A673 (cell line): ENCODE results near the gene ETV4. TPM values are rescaled to one million over a fixed set of nuclear protein-coding genes. Genes with fewer than 3 reads are reported as not detected.
A peak's percentile ranks its signal among the peaks of the same experiment; 100 is the strongest.

Experiments used
- Bru-seq: library from RNA; stranded (reverse); fragments of 400-500 nt; gene quantifications from one replicate; lab custom pipeline; 2021; lab: Mats Ljungman, UMichigan
- BruChase-seq, 2 experiments: library from RNA; stranded (reverse); fragments of 400-500 nt; gene quantifications; one replicate each; lab custom pipeline; 2021; lab: Mats Ljungman, UMichigan
- BruUV-seq: library from RNA; stranded (reverse); fragments of 400-500 nt; replicated peaks from 2 replicates; lab custom pipeline; 2021; lab: Mats Ljungman, UMichigan
- CTCF ChIA-PET: fragments of 300-600 bp; sonication (Branson Sonifier 250); formaldehyde crosslinking; loops from one replicate; lab custom pipeline; 2022; ENCODE audit warnings: antibody characterized with exemption; lab: Charles Lee
- POLR2A ChIA-PET: fragments of 300-600 bp; sonication (Branson Sonifier 250); formaldehyde crosslinking; loops from one replicate; lab custom pipeline; 2022; ENCODE audit warnings: antibody characterized with exemption; ENCODE audit not compliant: low non-redundant PET; lab: Charles Lee
- DNase-seq: peaks from one replicate; pipeline ENCODE4 v3.0.0-alpha.2; 2015; ENCODE audit warnings: low spot score
- H3K27ac ChIP-seq: fragments of 200-600 bp; sonication (generic); 2 replicates; pipeline ENCODE4 v1.5.1; 2016; ENCODE audit warnings: mixed run types, low read depth, mild to moderate bottlenecking, mixed read lengths, antibody characterized with exemption, low read length; ENCODE audit not compliant: poor library complexity, severe bottlenecking
- H3K27me3 ChIP-seq: fragments of 200-600 bp; sonication (generic); replicated peaks from 2 replicates; pipeline ENCODE4 v1.6.1; 2017; ENCODE audit warnings: mixed run types, low read depth, mild to moderate bottlenecking, mixed read lengths, antibody characterized with exemption, low read length; ENCODE audit not compliant: insufficient read depth, poor library complexity
- H3K36me3 ChIP-seq: fragments of 200-600 bp; sonication (generic); 2 replicates; pipeline ENCODE4 v1.6.1; 2016; ENCODE audit warnings: mixed run types, mild to moderate bottlenecking, mixed read lengths, antibody characterized with exemption, low read length; ENCODE audit not compliant: insufficient read depth, poor library complexity, severe bottlenecking
- H3K4me1 ChIP-seq: fragments of 200-600 bp; sonication (generic); 2 replicates; pipeline ENCODE4 v1.6.1; 2017; ENCODE audit warnings: mixed run types, mild to moderate bottlenecking, mixed read lengths, antibody characterized with exemption, low read length; ENCODE audit not compliant: insufficient read depth, poor library complexity, severe bottlenecking
- H3K4me3 ChIP-seq: fragments of 200-600 bp; sonication (generic); 2 replicates; pipeline ENCODE4 v1.5.1; 2016; ENCODE audit warnings: low read depth, mixed run types, mild to moderate bottlenecking, mixed read lengths, low read length; ENCODE audit not compliant: poor library complexity, severe bottlenecking
- H3K9me3 ChIP-seq: fragments of 200-600 bp; sonication (generic); 2 replicates; pipeline ENCODE4 v1.6.1; 2016; ENCODE audit warnings: mixed run types, low read depth, mild to moderate bottlenecking, mixed read lengths, antibody characterized with exemption, low read length; ENCODE audit not compliant: poor library complexity, severe bottlenecking
- EZH2 ChIP-seq: fragments of 200-600 bp; sonication (generic); IDR thresholded peaks from 2 replicates; pipeline ENCODE4 v1.6.1; 2017; ENCODE audit warnings: borderline replicate concordance, low read depth, mild to moderate bottlenecking, mixed read lengths, antibody characterized with exemption, low read length; ENCODE audit not compliant: poor library complexity, severe bottlenecking
- intact Hi-C: fragments of 100-400 bp; cut with micrococcal nuclease; formaldehyde crosslinking; loops from one replicate; pipeline ENCODE4 v1.10.0; 2022; ENCODE audit not compliant: unreplicated experiment
- long read RNA-seq: library from polyadenylated mRNA; stranded (forward); transcript quantifications from one replicate; pipeline ENCODE4 v2.0.0, GENCODE V29; 2022
- total RNA-seq: library from RNA; stranded (reverse); gene quantifications from 2 replicates; pipeline ENCODE4 v1.2.3, GENCODE V29; 2021
- TF ChIP-seq, protein P1 (sequence below): fragments of 300-800, 200-600 bp; sonication (generic); conservative IDR thresholded peaks from 2 replicates; pipeline ENCODE4 v1.5.1; 2017; ENCODE audit warnings: low read depth, mild to moderate bottlenecking, antibody characterized with exemption, low read length, moderate library complexity, mixed read lengths

Gene ETV4
- total RNA-seq (25.7 and 31.2 TPM in 2 replicates), Bru-seq, nascent RNA (percentile 55 among the genes with signal in this experiment), BruChase-seq, experiment 1, labeled RNA remaining after a 2-hour chase (percentile 57 among the genes with signal in this experiment), BruChase-seq, experiment 2, labeled RNA remaining after a 6-hour chase (percentile 57 among the genes with signal in this experiment)
- long read RNA-seq, transcript ETV4-202 (12 exons, 2,182 nt): minor isoform, 6 of 79 reads
- long read RNA-seq, transcript ETV4-211 (13 exons, 1,727 nt): minor isoform, 5 of 79 reads
- long read RNA-seq, transcript ETV4-201 (13 exons, 2,429 nt): major isoform, 15 of 79 reads
- long read RNA-seq, partial matches to known transcripts: 23 of 79 reads
- long read RNA-seq, other reads (novel, unspliced or antisense): 28 of 79 reads

- H3K9me3 ChIP-seq: no peaks in the 10 kb centered on the region
- H3K27ac ChIP-seq: no peak within 1 kb of the TSS
- H3K4me1 ChIP-seq: peaks cover 12% of the 10 kb centered on the region
- H3K27me3 ChIP-seq: no peaks in the 10 kb centered on the region
- CTCF ChIA-PET: interaction anchor here (0.6 kb wide), 1 partner anchor 63 kb away, joined by 4 read pairs; the partner anchor contains the start of gene DHX8
- no peaks in the 10 kb centered on the region for H3K36me3 ChIP-seq
- TF ChIP-seq, protein P1, sequence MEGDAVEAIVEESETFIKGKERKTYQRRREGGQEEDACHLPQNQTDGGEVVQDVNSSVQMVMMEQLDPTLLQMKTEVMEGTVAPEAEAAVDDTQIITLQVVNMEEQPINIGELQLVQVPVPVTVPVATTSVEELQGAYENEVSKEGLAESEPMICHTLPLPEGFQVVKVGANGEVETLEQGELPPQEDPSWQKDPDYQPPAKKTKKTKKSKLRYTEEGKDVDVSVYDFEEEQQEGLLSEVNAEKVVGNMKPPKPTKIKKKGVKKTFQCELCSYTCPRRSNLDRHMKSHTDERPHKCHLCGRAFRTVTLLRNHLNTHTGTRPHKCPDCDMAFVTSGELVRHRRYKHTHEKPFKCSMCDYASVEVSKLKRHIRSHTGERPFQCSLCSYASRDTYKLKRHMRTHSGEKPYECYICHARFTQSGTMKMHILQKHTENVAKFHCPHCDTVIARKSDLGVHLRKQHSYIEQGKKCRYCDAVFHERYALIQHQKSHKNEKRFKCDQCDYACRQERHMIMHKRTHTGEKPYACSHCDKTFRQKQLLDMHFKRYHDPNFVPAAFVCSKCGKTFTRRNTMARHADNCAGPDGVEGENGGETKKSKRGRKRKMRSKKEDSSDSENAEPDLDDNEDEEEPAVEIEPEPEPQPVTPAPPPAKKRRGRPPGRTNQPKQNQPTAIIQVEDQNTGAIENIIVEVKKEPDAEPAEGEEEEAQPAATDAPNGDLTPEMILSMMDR: no peak
- TF ChIP-seq EZH2: no peak
- POLR2A ChIA-PET: no interaction called here
- no TSS peak for BruUV-seq
- DNase-seq: peak; percentile 94
- intact Hi-C loops: no loop called here
- peak within 1 kb of the TSS; percentile 52 for H3K4me3 ChIP-seq
Observed at GRCh38 chr17:43546319-43547188, at the start of gene ETV4. Gene ETV4, minus strand, starts transcription at chr17:43546340. Its CDS starts 723 bp downstream, at chr17:43545617.

- Histone ChIP-seq H3K27ac (no peak overlapping the region), H3K4me3 (no peak overlapping the region), H3K36me3 (no peaks in the 10 kb centered on the region), H3K9me3 (no peaks in the 10 kb centered on the region), H3K27me3 (no peaks in the 10 kb centered on the region), H3K4me1 (peaks cover 6% of the 10 kb centered on the region)
- POLR2A ChIA-PET: no interaction called here
- no peak for DNase-seq
- BruUV-seq: no TSS peak
- TF ChIP-seq EZH2: no peak
- TF ChIP-seq, protein P1: no peak
- CTCF ChIA-PET: no interaction called here
- intact Hi-C loops: no loop called here
Observed at GRCh38 chr17:43595466-43595865, 49.3 kb upstream of the ETV4 start.

DNA sequence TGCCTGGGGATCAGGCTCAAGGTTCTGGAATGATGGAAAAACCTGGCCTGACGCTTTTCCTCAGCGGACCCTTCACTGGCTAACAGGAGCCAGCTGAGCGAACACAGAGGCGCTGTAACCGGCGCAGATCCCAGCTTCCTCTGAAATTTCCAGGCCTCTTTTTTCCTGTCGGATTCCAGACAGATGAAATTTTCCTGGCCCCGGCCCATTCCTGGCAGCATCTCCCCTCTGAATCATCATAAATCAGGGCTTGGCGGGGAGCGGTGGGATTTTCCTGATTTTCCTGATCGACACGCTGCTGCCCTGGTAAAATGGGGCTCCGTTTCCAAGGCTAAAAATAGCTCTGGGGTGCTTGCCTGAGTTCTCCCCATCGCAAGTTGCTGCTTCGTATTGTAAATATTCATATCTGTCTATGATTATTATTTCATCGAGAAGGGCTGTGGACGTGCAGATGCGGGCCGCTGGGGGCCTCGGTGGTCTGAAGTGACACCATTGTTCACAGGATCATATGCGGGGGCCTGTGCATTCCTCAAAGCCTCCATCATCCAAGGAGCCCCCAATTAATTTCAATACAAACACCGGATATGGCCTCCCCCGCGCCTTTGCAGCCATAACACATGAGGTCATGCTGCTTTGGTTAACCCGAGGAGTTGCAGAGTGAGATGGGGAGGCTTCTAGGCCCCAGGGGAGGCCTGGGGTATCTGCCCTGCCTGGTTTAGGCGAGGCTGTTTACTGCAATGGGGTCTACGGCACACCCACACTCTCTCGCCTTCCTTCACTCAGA is 45.8 kb upstream of the ETV4 start:
- Histone ChIP-seq H3K4me3 (no peak overlapping the region), H3K27me3 (no peaks in the 10 kb centered on the region), H3K27ac (no peak overlapping the region), H3K4me1 (no peaks in the 10 kb centered on the region), H3K9me3 (no peaks in the 10 kb centered on the region), H3K36me3 (no peaks in the 10 kb centered on the region)
- DNase-seq: peak; percentile 24
- intact Hi-C loops: no loop called here
- ChIA-PET POLR2A (no interaction called here), CTCF (no interaction called here)
- TF ChIP-seq, protein P1: no peak
- TF ChIP-seq EZH2: no peak
- BruUV-seq: no TSS peak
